Fibroblast of lung (primary cell): ENCODE data around the gene MB21D2.

ENCODE experiments used
- CTCF ChIP-seq, 2 donors: IDR thresholded peaks in 1 of 2; conservative IDR thresholded peaks in 1 of 2; 1 replicate in 1 of 2; 2 replicates in 1 of 2; pipeline ENCODE4 v1.5.1; 2011 to 2012; ENCODE audit warnings: low read length in 2 of 2, control low read depth in 1 of 2, inconsistent platforms in 1 of 2, low read depth in 1 of 2, mild to moderate bottlenecking in 1 of 2
- EZH2 ChIP-seq: IDR thresholded peaks from 2 replicates; pipeline ENCODE4 v1.5.1; 2012; ENCODE audit warnings: low read length, control low read depth, mild to moderate bottlenecking; ENCODE audit errors: missing control alignments

DNA sequence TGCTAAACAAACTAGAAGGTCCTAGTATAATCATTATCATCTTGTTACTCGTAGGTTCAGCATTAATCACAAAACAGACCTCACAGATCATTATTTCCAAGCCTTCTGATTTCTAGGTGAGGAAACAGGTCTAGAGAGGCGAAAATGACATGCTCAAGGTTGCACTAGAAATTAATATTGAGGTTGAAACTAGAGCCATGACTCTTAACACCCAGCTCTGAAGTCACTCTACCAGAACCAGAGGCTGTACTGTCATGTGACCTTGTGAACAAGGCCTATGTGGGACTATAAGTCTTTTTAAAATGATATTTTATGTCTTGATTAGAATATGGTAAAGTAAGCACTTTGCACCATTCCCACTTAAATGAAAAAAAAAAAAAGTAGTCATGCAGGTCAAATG, 166.5 kb downstream of the MB21D2 start:
- TF ChIP-seq CTCF (conservative IDR thresholded peaks at IDR 0.05 in 1 of 2, IDR thresholded peaks at IDR 0.05 in 1 of 2; ENCODE audit: low read depth in 1 of 2, low read length in 2 of 2) (no peak), EZH2 (no peak)
